OCI-LY7 (cell line): Measurements from ENCODE around the gene BTNL8. TPM values are rescaled to one million over a fixed set of nuclear protein-coding genes. Genes with fewer than 3 reads are reported as not detected.

ENCODE experiments used
- BruUV-seq: library from RNA; stranded (reverse); fragments of 400-500 nt; replicated peaks from 2 replicates; lab custom pipeline; 2021; lab: Mats Ljungman, UMichigan
- CTCF ChIA-PET: fragments of 300-600 bp; sonication (Branson Sonifier 250); formaldehyde crosslinking; loops from one replicate; lab custom pipeline; 2022; ENCODE audit warnings: antibody characterized with exemption; ENCODE audit not compliant: unreplicated experiment; lab: Charles Lee
- POLR2A ChIA-PET: fragments of 300-600 bp; sonication (Branson Sonifier 250); formaldehyde crosslinking; loops from one replicate; lab custom pipeline; 2022; ENCODE audit warnings: antibody characterized with exemption; lab: Charles Lee
- DNase-seq: peaks from one replicate; pipeline ENCODE4 v3.0.0-alpha.2; 2015; ENCODE audit warnings: low spot score
- H2AFZ ChIP-seq: fragments of 200-600 bp; sonication (generic), shearing (Covaris generic); 2 replicates; pipeline ENCODE4 v1.6.1; 2014; ENCODE audit warnings: mild to moderate bottlenecking, antibody characterized with exemption, low read length, moderate library complexity
- H3K27ac ChIP-seq: fragments of 200-600 bp; sonication (generic); 2 replicates; pipeline ENCODE4 v1.5.1; 2014; ENCODE audit warnings: mixed run types, low read depth, mild to moderate bottlenecking, moderate library complexity, low read length, inconsistent platforms; ENCODE audit not compliant: poor library complexity, severe bottlenecking
- H3K36me3 ChIP-seq: fragments of 200-600 bp; sonication (generic); 2 replicates; pipeline ENCODE4 v1.6.1; 2014; ENCODE audit warnings: mild to moderate bottlenecking, antibody characterized with exemption, low read length, moderate library complexity, mixed read lengths; ENCODE audit not compliant: insufficient read depth
- H3K4me1 ChIP-seq: fragments of 200-600 bp; sonication (generic); 2 replicates; pipeline ENCODE4 v1.5.1; 2014; ENCODE audit warnings: mild to moderate bottlenecking, low read length; ENCODE audit not compliant: insufficient read depth, poor library complexity, severe bottlenecking
- H3K4me2 ChIP-seq: fragments of 200-600 bp; sonication (generic); 2 replicates; pipeline ENCODE4 v1.6.1; 2014; ENCODE audit warnings: mild to moderate bottlenecking, low read length
- H3K4me3 ChIP-seq: fragments of 200-600 bp; sonication (generic); 2 replicates; pipeline ENCODE4 v1.5.1; 2014; ENCODE audit warnings: mild to moderate bottlenecking, low read depth, low read length; ENCODE audit not compliant: poor library complexity, severe bottlenecking
- H3K79me2 ChIP-seq: fragments of 200-600 bp; sonication (generic); 2 replicates; pipeline ENCODE4 v1.6.1; 2016; ENCODE audit warnings: low read depth, mild to moderate bottlenecking, low read length, moderate library complexity, mixed read lengths; ENCODE audit not compliant: insufficient read depth
- H3K9me2 ChIP-seq: fragments of 200-600 bp; sonication (generic); 2 replicates; pipeline ENCODE4 v1.6.1; 2016; ENCODE audit warnings: mild to moderate bottlenecking, low read length, mixed read lengths; ENCODE audit not compliant: insufficient read depth
- H3K9me3 ChIP-seq: fragments of 200-600 bp; sonication (generic); 2 replicates; pipeline ENCODE4 v1.6.1; 2014; ENCODE audit warnings: mild to moderate bottlenecking, mixed run types, low read length, mixed read lengths
- H4K20me1 ChIP-seq: fragments of 200-600 bp; sonication (generic); 2 replicates; pipeline ENCODE4 v1.6.1; 2014; ENCODE audit warnings: mild to moderate bottlenecking, antibody characterized with exemption, low read length, moderate library complexity, mixed read lengths; ENCODE audit not compliant: insufficient read depth
- CTCF ChIP-seq: fragments of 200-600 bp; sonication (generic); conservative IDR thresholded peaks from 2 replicates; pipeline ENCODE4 v1.5.1; 2014; ENCODE audit warnings: mild to moderate bottlenecking, antibody characterized with exemption, low read length, moderate library complexity, mixed read lengths
- EZH2phosphoT487 ChIP-seq: fragments of 200-600 bp; sonication (generic); IDR thresholded peaks from 2 replicates; pipeline ENCODE4 v1.6.1; 2018; ENCODE audit warnings: low read depth, borderline replicate concordance, mild to moderate bottlenecking, mixed run types, antibody characterized with exemption, low read length, moderate library complexity, mixed read lengths
- intact Hi-C: fragments of 100-400 bp; cut with micrococcal nuclease; formaldehyde crosslinking; loops from one replicate; pipeline ENCODE4 v1.10.0; 2022; ENCODE audit not compliant: unreplicated experiment
- total RNA-seq, 2 experiments: library from RNA; depleted of rRNA in 1 of 2; stranded (reverse); fragments of >200 nt in 1 of 2; shearing (Covaris generic) in 1 of 2; gene quantifications; 2 replicates each; pipeline ENCODE4 v1.2.3, GENCODE V29; 2014 to 2022

Gene BTNL8
- total RNA-seq, 2 experiments from 2014 or later, result not detected

GRCh38 chr5:180910182-180910581 lies 11.2 kb downstream of the BTNL8 start:
- Histone ChIP-seq H3K9me2 (no peaks in the 10 kb centered on the region), H3K36me3 (no peaks in the 10 kb centered on the region), H2AFZ (no peak overlapping the region), H3K4me3 (no peak overlapping the region), H3K9me3 (no peaks in the 10 kb centered on the region), H4K20me1 (no peaks in the 10 kb centered on the region), H3K27ac (no peak overlapping the region), H3K4me1 (no peaks in the 10 kb centered on the region), H3K79me2 (no peaks in the 10 kb centered on the region), H3K4me2 (no peak overlapping the region)
- intact Hi-C loops, result no loop called here
- ChIA-PET CTCF (no interaction called here), POLR2A (interaction anchor here (1.2 kb wide), 1 partner anchor 10 kb away, joined by 5 read pairs; no protein-coding TSS in a partner anchor)
- TF ChIP-seq EZH2phosphoT487 (no peak), CTCF (no peak)
- no TSS peak for BruUV-seq
- no peak for DNase-seq

- intact Hi-C loops, result no loop called here
Observed at GRCh38 chr5:180910735-180911134, 11.8 kb downstream of the BTNL8 start.

More at GRCh38 chr5:180910735-180911134, 11.8 kb downstream of the BTNL8 start:
- Histone ChIP-seq H4K20me1 (no peaks in the 10 kb centered on the region), H3K4me3 (no peak overlapping the region), H3K36me3 (no peaks in the 10 kb centered on the region), H3K79me2 (no peaks in the 10 kb centered on the region), H2AFZ (no peak overlapping the region), H3K27ac (no peak overlapping the region), H3K4me2 (no peak overlapping the region), H3K4me1 (no peaks in the 10 kb centered on the region), H3K9me2 (no peaks in the 10 kb centered on the region), H3K9me3 (no peaks in the 10 kb centered on the region)
- POLR2A ChIA-PET, result interaction anchor here (1.2 kb wide), 1 partner anchor 11 kb away, joined by 5 read pairs; no protein-coding TSS in a partner anchor
- TF ChIP-seq CTCF (no peak), EZH2phosphoT487 (no peak)
- no TSS peak for BruUV-seq
- DNase-seq, result no peak
- CTCF ChIA-PET, result no interaction called here
